A549 treated with dexamethasone at 1 μM for 4 hours (cell line): ENCODE results near the gene CTLA4. TPM values are rescaled to one million over a fixed set of nuclear protein-coding genes. Genes with fewer than 3 reads are reported as not detected.

Experiments used
- total RNA-seq: library from RNA; stranded (reverse); fragments of 200-300 nt; extraction: Qiagen RNA extraction; gene quantifications from 5 replicates; pipeline ENCODE4 v1.2.3, GENCODE V29; 2022

Gene CTLA4
- total RNA-seq = not detected in 5 replicates

GRCh38 chr2:203867561-203868200 is at the start of gene CTLA4:
CTLA4 (plus strand) TSS chr2:203867771; CDS start chr2:203867943, 172 bp downstream.

Other genes starting within 250 kb of the CTLA4 start
- not detected in 5 replicates for gene CD28, start 161.1 kb upstream of the CTLA4 start, total RNA-seq
- not detected in 5 replicates for gene ICOS, start 69.0 kb downstream of the CTLA4 start, total RNA-seq